Vagina (tissue), 2 donors: ENCODE data around the gene FA2H.

ENCODE experiments used
- POLR2A ChIP-seq, 2 donors: fragments of 450-650 bp; IDR thresholded peaks; one replicate each; pipeline ENCODE4 v1.6.1; 2017; ENCODE audit warnings: antibody characterized with exemption in 2 of 2, mild to moderate bottlenecking in 2 of 2, moderate library complexity in 2 of 2
- POLR2AphosphoS5 ChIP-seq, 2 donors: sonication (generic); formaldehyde crosslinking; IDR thresholded peaks; one replicate each; pipeline ENCODE4 v1.9.0; 2017; ENCODE audit warnings: antibody characterized with exemption in 2 of 2, mild to moderate bottlenecking in 2 of 2, low read depth in 1 of 2; ENCODE audit not compliant: insufficient read depth in 1 of 2
- TF ChIP-seq, protein P1 (sequence below), 3 experiments: fragments of 450-650 bp in 2 of 3; fragments of 200-600 bp in 1 of 3; sonication (generic) in 1 of 3; IDR thresholded peaks; one replicate each; pipeline ENCODE4 v1.5.1; 2017 to 2019; ENCODE audit warnings: antibody characterized with exemption in 3 of 3, mild to moderate bottlenecking in 2 of 3, moderate library complexity in 2 of 3

DNA sequence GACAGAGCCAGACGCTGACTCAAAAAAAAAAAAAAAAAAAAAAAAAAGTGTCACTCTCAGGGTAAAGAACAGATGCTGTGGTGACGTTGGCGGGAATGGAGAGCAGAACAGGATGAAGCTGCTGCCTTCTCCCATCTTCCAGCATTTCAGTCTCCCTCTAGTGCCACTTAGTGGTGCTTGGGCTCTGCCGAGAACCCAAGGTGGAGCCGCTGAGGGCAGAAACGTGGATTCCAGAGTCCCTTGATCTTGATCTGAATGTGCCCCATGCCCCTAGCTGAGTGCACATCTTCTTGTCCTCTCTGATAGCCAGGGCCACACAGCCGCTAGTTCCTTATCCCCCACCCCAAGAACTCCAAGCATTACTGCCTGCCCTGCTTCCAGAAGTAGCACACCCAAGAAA, 43.2 kb upstream of the FA2H start:
- TF ChIP-seq, protein P1, sequence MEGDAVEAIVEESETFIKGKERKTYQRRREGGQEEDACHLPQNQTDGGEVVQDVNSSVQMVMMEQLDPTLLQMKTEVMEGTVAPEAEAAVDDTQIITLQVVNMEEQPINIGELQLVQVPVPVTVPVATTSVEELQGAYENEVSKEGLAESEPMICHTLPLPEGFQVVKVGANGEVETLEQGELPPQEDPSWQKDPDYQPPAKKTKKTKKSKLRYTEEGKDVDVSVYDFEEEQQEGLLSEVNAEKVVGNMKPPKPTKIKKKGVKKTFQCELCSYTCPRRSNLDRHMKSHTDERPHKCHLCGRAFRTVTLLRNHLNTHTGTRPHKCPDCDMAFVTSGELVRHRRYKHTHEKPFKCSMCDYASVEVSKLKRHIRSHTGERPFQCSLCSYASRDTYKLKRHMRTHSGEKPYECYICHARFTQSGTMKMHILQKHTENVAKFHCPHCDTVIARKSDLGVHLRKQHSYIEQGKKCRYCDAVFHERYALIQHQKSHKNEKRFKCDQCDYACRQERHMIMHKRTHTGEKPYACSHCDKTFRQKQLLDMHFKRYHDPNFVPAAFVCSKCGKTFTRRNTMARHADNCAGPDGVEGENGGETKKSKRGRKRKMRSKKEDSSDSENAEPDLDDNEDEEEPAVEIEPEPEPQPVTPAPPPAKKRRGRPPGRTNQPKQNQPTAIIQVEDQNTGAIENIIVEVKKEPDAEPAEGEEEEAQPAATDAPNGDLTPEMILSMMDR (IDR thresholded peaks at IDR 0.05): no peak
- TF ChIP-seq POLR2A (IDR thresholded peaks at IDR 0.05) (no peak), POLR2AphosphoS5 (IDR thresholded peaks at IDR 0.05; ENCODE audit: insufficient read depth in 1 of 2, low read depth in 1 of 2) (no peak)
